ENCODE data around the gene ZNRF2.
"Not testable (repeated sequence)": the region's sequence is repeated elsewhere in the genome, so short reads cannot be mapped to it uniquely, and the experiment has no call there.

ZNRF2 gene

DNA sequence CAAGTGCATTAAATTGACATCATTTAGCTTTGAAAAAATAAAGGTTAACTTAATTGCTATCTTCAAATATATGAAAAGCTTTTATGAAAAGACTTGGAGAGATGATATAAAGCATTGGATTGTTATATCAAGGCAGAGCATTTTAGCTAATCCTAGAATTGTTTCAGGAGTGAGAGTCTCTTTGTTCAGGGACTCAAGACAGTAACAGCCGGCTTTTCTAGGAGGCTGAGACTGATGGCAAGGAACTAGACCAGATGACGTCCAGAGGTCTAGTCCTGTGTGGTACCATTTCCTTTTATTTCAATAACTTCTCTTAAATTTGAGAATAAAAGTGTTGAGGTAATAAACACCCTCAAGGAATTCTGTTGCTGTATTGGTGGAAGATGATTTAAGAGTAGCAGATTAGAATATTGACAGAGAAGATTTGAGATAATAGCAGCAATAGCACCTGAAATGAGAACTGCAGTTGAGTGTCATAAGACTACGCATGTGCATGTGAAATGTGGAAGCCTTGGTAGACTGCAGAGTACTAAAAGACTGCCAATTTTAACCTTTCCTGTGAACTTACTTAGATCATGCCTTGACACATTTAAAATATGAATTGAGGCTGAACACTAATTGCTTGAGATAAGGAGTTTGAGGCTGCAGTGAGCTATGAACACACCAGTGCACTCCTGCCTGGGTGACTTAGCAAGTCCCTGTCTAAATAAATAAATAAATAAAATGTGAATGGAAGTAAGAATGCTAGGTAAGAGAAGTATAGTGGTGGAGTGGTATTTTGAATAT lies 79.6 kb downstream of the ZNRF2 start:
- no peak for ATAC-seq

DNA sequence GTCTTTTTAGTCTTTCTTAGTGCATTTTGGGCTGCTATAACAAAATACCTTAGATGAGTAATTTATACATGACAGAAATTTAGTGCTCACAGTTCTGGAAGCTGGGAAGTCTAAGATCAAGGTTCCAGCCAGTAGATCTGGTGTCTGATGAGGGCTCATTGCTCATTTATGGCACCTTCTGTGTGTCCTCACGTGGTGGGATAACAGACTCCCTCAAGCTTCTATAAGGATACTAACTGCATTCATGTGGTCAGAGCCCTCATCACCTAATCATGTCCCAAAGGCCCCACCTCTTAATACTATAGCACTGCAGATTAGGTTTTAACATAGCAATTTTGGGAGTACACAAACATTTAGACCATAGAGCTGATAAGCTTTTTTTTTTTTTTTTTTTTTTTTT lies 80.4 kb downstream of the ZNRF2 start:
- no peak for ATAC-seq

DNA sequence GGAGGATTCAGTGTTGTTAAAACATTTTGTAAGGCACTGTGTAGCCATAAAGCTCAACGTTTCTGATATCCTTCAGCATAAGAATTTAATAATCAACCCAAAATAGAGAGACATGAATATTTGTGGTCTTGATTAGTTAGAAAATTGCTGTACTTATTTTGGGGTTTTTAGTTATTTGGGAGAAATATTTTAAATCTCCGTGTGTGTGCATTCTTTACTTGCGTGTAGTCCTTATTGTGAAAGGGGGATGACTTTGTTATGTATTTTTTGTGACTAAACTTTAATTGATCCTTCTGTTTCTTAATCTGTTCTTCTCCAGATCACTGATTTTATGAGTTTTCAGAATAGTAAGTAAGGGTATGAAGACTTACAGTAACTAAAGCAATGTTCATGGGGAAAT lies 81.2 kb downstream of the ZNRF2 start:
- ATAC-seq: no peak

DNA sequence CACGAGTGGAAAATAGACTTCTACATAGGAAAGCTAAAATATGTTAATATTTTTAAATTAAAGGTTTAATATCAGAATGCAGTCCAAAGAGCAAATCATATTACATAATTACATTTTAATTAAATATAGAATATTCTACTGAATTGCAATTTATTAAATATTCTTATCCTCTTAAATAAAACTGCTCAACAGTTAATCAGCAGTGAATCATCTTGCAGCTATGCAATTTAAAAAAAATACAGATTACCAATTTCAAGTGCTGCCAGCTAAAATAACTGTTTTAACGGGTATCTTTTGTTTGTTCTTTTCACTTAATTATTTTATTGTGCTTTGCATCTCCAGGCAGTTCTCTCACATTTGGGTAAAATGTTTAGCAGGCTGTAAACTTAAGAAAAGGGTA lies 82.2 kb downstream of the ZNRF2 start:
- no peak for ATAC-seq

DNA sequence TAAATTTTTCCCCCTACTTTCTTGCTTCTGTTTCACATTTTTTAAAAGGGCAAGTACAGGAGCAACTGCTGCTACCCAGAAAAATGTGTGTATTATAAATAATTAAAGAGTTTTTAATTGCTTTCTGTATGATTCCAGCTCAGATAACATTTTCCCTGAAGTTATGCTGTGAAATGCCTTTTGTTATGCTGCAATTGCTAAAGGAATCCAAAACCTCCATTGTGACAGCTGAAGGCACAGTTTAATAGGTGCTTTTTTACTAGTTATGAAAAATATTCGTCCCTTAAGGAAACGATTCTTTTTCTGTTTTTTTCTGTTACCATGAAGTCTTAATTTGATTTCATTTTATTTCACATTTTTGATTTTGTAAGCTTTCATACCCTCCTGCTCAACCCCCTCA lies 83.2 kb downstream of the ZNRF2 start:
- ATAC-seq: no peak

DNA sequence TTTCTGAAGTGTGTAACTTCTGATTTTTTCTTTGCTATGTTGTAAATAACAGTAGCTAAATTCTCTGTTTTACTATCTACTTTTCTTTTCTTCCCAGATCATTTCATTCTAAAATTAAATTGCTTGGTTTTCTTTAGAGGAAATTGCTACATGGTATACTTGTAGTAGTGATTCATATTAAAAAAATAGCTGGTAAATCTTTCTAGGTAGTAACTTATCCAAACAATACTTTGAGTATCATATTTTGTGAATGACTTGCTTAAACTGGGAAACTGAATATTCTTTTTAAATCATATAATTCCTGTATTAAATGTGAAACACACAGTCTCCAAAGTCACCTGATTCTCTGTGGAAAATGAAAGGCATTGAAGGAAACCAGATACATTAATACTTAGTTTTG lies 85.5 kb downstream of the ZNRF2 start:
- no peak for ATAC-seq

DNA sequence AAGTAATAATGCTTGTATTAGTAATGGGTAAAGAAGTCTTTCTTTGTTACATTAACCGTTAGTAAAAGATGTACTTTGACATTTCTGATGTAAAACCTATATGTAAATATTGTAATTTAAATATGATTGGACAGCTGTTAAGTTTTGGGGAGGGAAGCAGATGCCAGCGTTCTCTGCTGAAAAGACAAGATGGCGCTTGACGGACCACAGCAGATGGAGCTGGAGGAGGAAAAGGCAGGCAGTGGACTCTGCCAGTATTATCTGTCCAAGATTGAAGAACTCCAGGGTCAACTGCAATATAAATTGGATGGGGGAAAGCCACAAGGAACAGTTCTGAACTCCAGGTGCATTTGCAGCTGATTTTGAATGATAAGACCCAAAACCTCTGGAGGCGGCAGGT lies 86.9 kb downstream of the ZNRF2 start:
- no peak for ATAC-seq

DNA sequence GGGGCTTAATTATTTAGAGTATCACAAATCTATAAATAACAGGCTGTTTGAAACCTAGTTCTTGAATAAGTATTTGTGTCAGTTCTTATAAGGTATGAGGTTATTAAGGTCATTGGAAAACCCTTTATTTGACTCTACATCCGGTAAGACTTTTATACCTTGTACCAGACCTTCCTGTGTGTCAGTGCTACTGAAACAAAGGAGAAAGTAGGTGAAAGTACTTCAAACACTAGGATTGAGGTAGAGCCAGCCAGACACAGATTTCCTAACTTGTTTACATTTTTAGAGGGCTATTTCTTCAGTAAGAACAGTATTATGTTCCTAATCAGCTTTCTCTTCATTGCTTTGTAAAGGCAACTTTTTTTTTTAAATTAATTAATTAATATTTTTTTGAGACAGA lies 93.9 kb downstream of the ZNRF2 start:
- no peak for ATAC-seq

DNA sequence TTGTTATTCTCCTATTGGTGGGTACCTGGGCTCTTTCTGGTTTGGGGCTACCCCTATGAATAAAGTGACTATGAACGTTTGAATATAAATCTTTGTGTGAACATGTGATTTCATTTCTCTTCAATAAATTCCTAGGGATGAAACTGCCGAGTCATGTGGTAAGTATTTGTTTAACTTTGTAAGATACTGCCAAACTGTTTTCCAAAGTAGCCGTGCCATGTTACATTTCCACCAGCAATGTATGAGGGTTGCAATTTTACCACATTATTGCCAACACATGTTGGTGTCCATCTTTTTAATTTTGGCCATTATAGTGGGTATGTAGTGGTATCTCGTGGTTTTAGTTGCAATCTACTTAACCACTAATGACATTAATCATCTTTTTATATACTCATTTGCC lies 94.7 kb downstream of the ZNRF2 start:
- ATAC-seq: no peak

DNA sequence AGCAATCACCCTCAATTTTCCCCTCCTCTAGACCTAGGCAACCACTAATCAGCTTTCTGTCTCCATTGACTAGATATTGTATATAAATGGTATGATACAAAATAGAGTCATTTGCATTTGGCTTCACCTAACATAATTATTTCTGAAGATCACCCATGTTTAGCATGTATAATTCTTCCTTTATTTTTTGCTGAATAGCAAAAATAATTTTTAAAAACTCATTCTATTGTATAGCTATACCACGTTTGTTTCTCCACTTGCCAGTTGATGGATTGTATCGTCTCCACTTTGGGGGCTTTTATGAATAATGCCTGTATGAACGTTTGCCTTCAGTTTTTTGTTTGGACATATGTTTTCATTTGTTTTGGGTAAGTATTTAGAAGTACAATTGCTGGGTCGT lies 95.3 kb downstream of the ZNRF2 start:
- ATAC-seq: no peak

DNA sequence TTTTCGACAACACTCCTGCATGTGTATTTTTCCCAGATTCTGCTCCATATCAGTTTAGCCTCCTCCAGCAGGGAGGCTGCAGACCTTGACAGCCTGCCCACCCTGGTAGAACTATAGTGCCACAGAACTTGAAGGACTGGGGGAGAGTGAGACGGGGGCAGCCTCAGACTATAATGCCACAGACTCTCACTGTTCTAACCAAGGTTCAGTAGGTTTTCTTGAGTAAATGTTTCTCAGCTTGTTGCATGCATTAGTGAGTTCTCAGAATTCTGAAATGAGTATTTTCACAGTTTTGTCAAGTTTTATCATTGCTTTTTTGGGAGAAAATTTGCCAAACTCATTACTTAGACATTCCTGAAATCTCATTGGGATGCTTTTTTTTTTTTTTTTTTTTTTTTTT lies 95.9 kb downstream of the ZNRF2 start:
- no peak for ATAC-seq

DNA sequence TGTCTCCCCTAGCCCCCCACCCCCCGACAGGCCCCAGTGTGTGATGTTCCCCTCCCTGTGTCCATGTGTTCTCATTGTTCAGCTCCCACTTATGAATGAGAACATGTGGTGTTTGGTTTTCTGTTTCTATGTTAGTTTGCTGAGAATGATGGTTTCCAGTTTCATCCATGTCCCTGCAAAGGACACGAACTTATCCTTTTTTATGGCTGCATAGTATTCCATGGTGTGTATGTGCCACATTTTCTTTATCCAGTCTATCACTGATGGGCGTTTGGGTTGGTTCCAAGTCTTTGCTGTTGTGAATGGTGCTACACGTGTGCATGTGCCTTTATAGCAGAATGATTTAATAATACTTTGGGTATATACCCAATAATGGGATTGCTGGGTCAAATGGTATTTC lies 96.4 kb downstream of the ZNRF2 start:
- not testable (repeated sequence) for ATAC-seq

DNA sequence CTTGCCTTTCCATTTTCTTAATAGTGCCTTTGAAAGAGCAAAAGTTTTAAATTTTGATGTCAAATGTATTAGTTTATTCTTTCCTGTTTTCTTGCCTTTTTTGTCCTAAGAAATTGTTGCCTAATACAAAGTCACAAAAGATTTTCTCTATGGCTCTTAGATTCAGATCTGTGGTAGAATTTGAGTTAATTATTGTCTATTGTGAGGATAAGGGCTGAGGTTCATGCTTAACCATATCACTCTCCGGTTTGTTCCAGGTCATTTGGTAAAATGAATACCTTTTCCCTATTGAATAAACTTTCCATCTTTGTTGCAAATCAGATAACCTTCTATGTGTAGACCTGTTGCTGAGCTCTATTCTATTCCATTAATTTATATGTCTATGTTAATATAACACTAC lies 98.2 kb downstream of the ZNRF2 start:
- ATAC-seq: no peak

DNA sequence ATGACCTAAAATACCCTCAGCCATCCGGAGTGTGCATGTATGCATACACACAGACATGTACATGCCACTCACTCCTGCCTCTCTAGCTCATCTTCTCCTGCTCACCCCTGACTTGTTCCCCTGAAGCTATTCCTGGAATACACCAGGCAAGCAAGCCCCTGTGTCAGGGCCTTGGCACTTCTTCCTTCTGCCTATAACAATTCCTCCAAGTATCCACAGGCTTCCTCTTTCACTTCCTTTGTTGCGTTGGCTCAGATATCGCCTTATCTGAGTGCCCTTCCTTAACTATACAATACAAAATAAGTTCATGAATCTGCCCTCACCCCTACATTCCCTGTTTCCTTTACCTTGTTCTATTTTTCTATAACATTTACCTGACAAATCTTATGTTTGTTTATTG lies 105.4 kb downstream of the ZNRF2 start:
- ATAC-seq: no peak

DNA sequence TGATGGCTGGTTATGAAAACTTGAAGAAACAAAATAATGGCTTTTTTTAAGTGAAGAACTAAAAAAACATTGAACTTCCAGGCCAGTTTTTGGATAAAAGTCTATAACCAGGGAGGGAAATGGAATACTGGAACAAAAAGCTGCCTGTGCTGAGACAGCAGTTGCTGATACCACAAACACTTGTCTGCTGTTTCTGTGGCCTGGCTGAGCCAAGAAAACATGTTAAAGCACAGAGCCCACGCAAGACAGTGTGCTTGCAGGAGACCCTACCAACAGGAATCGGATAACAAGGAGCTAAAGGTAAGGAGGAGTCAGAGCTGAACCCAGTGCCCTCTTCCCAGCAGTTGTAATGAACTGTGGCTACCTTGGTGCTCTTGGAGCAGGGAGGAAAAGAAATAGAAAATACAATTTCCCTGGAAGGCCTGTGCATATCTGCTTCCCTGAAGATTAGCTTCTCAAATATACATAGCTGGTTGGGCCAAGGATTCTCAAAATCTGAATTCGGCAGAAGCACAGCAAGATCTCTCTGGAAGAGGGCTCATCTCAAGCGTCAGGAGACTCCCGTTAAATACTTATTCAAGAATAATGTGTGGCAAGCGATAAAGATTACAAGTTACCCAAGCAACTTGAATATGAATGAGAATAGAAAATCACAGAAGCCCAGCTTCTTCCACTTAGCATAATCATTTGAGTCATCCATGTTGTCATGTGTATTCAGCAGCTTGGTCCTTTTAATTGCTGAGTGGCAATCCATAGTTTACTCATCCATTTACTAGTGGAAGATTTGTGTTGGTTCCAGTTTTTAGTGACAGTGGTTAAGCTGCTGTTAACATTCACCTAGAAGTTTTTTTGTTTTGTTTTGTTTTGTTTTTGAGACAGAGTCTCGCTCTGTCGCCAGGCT lies 106.6 kb downstream of the ZNRF2 start:
- no peak for ATAC-seq

DNA sequence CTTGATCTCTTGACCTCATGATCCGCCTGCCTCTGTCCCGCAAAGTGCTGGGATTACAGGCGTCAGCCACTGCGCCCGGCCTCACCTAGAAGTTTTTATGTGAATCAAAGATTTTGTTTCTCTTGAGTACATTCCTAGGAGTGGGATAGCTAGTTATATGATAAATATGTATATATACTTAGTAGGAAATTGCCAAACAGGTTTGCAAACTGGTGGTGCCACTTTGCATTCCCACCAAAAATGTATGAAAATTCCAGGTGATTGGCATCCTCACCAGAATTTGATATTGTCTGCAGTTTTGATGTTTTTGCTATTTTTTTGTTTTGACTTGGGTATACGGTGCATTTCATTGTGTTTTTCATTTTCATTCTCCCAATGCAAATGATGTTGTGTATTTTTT lies 107.4 kb downstream of the ZNRF2 start:
- no peak for ATAC-seq

DNA sequence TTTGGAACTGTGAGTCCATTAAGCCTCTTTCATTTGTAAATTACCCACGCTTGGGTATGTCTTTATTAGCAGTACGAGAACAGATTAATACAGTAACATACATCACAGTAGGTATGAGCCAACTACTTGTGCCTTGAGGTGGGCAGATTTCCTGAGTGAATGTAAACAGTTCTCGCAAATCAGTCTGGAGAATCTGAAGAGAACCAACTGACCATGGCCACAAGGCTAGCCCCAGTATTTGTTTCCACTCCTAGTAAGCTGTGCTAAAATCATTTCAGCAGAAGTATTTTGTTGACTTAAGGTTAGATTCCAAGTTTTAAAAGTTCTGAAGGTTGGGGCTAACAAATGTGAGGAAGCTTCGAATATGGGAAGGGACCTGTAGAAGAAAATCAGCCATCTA lies 111.3 kb downstream of the ZNRF2 start:
- ATAC-seq: no peak

DNA sequence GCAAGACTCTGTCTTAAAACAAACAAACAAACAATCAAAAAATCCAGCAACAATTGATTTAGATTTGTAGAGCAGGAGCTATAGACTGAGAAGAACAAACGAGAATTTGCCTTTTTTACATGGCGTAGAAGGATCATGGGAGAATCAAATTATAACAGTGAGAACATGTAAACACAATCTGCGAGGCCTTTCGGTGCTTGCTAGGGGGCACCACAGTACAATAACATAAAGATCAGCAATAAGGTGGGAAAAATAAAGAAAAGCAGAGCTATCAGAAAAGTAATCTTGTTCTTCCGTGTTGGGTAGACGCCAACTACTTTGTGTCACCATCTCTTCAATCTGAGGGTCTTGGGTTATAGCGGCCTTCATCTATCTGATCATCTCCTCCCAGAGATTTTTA lies 112.0 kb downstream of the ZNRF2 start:
- ATAC-seq: no peak

DNA sequence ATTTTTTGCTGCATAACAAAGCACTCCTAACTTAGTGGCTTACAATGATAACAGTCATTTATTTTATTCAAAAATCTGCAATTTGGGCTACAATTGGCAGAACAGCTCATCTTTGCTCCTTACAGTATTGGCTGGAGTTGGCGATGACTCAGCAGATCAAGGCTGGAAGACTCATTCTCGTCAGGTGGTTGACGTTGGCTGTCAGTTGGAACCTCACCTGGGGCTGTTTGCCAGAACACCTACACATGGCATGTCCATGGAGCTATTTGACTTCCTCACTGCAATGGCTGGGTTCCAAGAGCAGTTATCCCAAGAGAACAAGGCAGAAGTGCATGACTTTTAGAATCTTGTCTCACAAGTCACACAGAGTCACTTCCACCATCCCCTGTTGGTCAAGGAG lies 119.1 kb downstream of the ZNRF2 start:
- no peak for ATAC-seq

DNA sequence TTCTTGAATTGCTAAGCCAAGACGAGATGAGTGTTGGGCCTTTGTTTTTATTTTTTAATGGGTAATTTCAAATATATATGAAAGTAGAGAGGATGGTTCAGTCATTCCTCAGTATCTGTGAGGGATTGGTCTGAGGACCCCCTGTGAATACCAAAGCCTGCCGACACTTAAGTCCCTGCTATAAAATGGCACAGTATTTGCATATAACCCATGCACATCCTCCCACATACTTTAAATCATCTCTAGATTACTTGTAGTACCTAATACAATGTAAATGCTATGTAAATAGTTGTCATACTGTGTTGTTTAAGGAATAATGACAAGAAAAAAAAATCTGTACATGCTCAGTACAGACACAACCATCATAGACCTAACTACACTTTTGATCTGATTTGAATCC lies 120.8 kb downstream of the ZNRF2 start:
- ATAC-seq: no peak

DNA sequence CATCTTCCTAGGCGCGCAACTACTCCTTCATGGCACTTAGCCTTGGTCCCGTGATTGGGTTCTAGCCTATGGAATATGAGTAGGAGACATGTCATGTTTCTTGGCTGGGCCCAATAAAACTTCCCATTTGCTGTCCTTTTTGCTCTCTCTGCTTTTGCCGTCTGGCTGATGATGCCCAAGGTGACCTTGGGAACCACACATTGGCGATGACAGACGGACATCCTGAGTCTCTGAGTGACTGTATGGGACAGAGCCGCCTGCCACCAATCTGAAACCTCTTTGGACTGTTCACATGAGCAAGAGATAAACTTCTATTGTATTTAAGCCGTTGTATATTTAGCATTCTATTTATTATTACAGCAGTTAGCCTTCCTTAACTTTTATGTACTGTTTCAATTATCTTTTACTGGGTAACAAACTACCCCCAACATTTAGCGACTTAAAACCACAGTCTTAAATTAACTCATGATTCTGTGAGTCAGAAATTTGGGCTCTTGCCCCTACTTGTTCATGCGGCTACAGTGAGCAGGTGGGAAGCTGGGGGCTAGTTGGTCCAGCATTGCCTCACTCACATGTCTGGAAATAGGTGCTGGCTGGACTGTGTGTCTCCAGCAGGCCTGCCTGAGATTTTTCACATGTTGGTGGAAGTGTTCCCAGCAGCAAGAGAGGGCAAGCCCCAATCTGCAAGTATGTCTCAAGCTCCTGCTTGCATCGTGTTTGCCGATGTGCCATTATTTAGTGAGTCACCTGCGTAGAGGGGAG lies 122.4 kb downstream of the ZNRF2 start:
- no peak for ATAC-seq

DNA sequence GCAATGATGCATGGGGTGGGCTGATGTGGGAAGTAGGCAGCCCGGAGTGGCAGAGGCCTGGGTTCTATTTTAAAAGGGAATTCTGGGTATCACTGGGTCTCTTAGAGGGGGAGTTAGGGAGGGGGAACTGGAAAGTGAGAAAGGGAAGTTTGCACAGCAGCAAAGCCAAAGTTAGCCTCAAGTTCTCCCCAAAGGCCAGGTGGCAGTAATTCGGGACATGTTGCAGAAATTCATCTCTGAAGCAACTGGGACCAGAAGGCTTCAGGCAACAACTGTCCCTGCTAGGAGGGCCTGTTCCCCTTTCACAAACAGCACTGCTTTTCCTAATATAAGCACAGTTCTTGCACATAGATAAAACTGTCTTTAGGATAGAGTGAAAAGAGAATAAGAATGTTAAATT lies 126.8 kb downstream of the ZNRF2 start:
- no peak for ATAC-seq

DNA sequence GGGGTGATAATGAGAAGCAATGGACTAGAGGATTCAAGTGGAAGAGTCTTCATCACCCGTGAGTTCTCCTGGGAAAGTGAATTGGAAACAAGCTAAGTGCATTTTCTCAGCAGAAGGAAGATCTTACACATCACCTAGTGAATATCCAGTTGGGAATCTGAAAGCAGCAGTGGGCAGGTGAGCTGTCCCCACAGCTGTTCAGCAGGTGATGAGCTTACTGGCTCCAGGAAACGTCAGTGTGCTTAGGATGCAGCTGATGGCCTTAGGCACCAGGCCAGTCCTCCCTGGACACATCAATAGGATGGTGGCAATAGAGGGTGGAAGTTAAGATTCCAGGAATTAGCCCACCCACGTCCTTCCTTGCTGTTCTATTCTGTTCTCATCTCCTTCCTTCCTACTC lies 127.5 kb downstream of the ZNRF2 start:
- no peak for ATAC-seq
